Renal pelvis (tissue), 12 donors: ENCODE results near the gene KCTD15. TPM values are rescaled to one million over a fixed set of nuclear protein-coding genes. Genes with fewer than 3 reads are reported as not detected.

Experiments used
- DNase-seq: peaks from one replicate; pipeline ENCODE4 v3.0.0-alpha.2; 2013
- long read RNA-seq, 16 experiments: transcript quantifications; one replicate each; lab custom pipeline, GENCODE V29; 2026
- polyA plus RNA-seq, 3 donors: library from polyadenylated mRNA; unstranded; fragments of 120-200 nt; gene quantifications; one replicate each; pipeline ENCODE4 v1.2.1, GENCODE V29; 2013; ENCODE audit not compliant: insufficient read length in 3 of 3

KCTD15 gene, protein sequence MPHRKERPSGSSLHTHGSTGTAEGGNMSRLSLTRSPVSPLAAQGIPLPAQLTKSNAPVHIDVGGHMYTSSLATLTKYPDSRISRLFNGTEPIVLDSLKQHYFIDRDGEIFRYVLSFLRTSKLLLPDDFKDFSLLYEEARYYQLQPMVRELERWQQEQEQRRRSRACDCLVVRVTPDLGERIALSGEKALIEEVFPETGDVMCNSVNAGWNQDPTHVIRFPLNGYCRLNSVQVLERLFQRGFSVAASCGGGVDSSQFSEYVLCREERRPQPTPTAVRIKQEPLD
- polyA plus RNA-seq, result 10 to 100 TPM; 48.5 to 68.6 (median 56.4) TPM
- long read RNA-seq, donor 1, transcript KCTD15-207 (7 exons, 1,625 nt), result major isoform, 5 of 5 reads
- long read RNA-seq, donor 1, partial matches to known transcripts, result 0 of 5 reads
- long read RNA-seq, donor 1, other reads (novel, unspliced or antisense), result 0 of 5 reads
- long read RNA-seq, donor 2, transcript KCTD15-207 (7 exons, 1,625 nt), result major isoform, 5 of 24 reads
- long read RNA-seq, donor 2, partial matches to known transcripts, result 13 of 24 reads
- long read RNA-seq, donor 2, other reads (novel, unspliced or antisense), result 5 of 24 reads
- long read RNA-seq, donor 3, partial matches to known transcripts, result 0 of 9 reads
- long read RNA-seq, donor 3, other reads (novel, unspliced or antisense), result 5 of 9 reads
- long read RNA-seq, donor 4, partial matches to known transcripts, result 0 of 6 reads
- long read RNA-seq, donor 4, other reads (novel, unspliced or antisense), result 5 of 6 reads
- long read RNA-seq, donor 5, partial matches to known transcripts, result 0 of 3 reads
- long read RNA-seq, donor 5, other reads (novel, unspliced or antisense), result 0 of 3 reads
- long read RNA-seq, donor 6, partial matches to known transcripts, result 0 of 9 reads
- long read RNA-seq, donor 6, other reads (novel, unspliced or antisense), result 6 of 9 reads
- long read RNA-seq, donor 7, partial matches to known transcripts, result 0 of 4 reads
- long read RNA-seq, donor 7, other reads (novel, unspliced or antisense), result 0 of 4 reads
- long read RNA-seq, donor 8, partial matches to known transcripts, result 0 of 1 reads
- long read RNA-seq, donor 8, other reads (novel, unspliced or antisense), result 0 of 1 reads
- long read RNA-seq, donor 9, partial matches to known transcripts, result 0 of 5 reads
- long read RNA-seq, donor 9, other reads (novel, unspliced or antisense), result 0 of 5 reads
- long read RNA-seq, donor 10, partial matches to known transcripts, result 0 of 3 reads
- long read RNA-seq, donor 10, other reads (novel, unspliced or antisense), result 0 of 3 reads
- long read RNA-seq, donor 11, partial matches to known transcripts, result 0 of 2 reads
- long read RNA-seq, donor 11, other reads (novel, unspliced or antisense), result 0 of 2 reads
- long read RNA-seq, donor 12, partial matches to known transcripts, result 6 of 9 reads
- long read RNA-seq, donor 12, other reads (novel, unspliced or antisense), result 0 of 9 reads
- long read RNA-seq, donor 13, partial matches to known transcripts, result 24 of 26 reads
- long read RNA-seq, donor 13, other reads (novel, unspliced or antisense), result 0 of 26 reads
- long read RNA-seq, donor 14, result 0 reads
- long read RNA-seq, donor 15, partial matches to known transcripts, result 46 of 50 reads
- long read RNA-seq, donor 15, other reads (novel, unspliced or antisense), result 0 of 50 reads
- long read RNA-seq, donor 16, partial matches to known transcripts, result 0 of 2 reads
- long read RNA-seq, donor 16, other reads (novel, unspliced or antisense), result 0 of 2 reads

DNA sequence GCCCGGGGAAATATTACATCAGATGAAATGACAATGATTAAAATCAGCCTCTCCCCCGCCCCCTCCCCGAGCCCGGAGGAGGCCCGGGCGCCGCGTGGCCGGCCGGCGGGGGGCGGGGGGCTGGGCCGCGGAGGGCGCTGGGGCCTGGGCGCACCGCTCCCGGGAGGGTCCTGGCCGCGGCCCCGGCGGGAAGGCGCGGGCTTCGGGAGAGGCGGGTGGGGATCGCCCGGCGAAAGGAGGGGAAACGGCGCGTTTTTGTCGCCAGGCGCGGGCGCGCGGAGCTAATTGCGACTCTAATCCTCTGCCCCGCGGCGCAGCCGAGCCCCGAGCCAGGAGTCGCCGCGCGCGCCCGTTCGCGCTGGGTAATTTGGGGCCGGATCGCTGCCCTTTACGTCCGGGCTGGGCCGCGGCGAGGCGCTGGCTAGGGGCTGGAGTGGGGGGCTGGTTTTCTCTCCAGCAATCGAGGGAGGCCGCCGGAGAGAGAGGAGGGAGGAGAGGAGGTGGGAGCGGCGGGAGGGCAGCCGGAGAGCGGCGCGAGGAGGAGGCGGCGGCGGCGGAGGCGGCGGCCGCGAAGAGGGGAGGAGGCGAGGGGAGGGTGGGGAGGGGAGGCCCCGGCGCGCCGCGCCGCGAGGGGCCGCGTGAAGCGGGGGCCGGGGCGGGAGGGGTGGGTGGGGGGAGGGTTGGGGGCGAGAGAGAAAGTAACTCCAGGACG, at the start of gene KCTD15:
Gene KCTD15 (plus strand): TSS at position 707 of the 712 bp plus-strand sequence. CDS start 3,585 bp downstream, outside the sequence.
- DNase-seq, result peak; percentile 70

DNA sequence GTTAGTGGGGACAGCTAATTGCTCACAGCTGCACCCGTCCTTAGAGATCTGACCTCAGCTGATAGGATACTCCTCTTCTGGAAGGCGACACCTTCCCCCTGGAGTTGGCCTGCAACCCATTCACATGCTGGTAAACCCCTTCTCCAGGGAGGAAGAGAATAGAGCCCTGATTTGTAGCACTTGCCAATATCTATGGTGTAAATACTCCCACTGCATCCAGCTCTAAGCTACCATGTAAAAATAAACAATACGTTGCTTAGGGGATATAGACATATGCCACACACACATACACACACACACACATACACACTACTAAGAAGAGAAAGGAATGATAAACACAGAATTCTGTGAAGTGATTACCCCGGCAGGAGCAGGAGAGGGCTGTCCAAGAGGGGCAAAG, 49.4 kb upstream of the KCTD15 start:
- DNase-seq, result no peak

DNA sequence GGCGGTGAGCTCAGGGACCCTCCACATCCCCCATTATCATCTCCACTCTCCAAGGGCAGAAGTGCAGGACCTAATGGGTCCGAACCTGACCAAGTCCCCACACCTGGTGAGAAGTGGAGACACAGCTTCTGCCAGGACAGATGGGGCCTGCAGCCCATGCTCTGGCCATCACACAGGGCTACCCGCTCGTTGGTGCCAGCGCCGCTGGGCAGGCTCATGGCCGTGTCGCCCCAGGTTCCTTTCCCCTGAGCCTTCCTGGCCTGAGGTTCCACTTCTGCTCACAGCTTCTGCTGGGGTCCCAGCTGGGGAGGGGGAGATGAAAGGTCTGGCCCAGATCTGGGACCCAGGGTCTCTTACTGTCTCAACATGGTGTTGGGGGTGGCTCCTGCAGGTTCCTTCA, 48.4 kb upstream of the KCTD15 start:
- DNase-seq, result no peak

DNA sequence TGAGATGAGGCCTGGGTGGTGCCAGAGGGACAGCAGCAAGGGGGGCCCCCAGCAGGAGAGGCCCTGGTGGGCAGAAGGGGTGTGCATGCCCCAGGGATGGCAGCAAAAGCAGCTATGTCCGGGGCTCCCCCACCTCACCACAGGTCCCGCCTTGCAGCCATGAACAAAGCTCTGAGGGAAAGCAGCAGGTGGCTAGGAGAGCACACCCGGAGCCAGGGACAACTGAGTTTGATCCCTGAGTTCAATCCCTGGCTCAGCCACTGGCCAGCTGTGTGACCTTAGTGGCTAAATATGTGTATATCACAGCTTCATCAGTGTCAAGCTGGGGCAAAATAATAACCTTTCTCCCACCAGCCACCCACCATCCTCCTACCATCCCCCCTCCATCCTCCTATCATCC, 47.7 kb upstream of the KCTD15 start:
- DNase-seq, result no peak

DNA sequence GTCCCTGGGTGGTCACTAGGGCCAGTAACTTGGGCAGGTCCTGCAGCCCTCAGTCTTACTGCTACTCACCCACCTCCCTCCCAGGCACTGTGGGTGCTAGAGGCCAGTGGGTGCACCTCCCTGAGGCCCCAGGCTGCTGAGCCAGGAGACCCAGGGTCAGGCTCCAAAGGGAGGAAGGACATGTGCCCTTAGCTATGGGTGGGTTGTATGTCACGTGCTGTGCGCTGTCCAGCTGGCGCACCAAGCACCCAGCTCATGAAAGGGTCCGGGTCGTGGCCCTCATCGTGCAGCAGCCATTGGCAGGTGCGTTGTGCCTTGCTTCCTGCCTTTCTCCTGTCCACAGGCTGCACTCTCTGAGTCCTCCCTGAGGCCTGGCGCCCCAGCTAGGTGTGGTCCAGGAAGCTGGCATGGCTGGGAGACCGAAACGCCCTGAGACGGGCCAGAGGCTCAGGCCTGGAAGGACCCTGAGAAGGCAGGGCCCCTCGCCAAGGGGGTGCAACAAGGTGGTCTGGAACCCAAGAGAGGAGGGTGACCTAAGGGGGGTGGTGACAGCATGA, 47.0 kb upstream of the KCTD15 start:
- DNase-seq, result no peak

DNA sequence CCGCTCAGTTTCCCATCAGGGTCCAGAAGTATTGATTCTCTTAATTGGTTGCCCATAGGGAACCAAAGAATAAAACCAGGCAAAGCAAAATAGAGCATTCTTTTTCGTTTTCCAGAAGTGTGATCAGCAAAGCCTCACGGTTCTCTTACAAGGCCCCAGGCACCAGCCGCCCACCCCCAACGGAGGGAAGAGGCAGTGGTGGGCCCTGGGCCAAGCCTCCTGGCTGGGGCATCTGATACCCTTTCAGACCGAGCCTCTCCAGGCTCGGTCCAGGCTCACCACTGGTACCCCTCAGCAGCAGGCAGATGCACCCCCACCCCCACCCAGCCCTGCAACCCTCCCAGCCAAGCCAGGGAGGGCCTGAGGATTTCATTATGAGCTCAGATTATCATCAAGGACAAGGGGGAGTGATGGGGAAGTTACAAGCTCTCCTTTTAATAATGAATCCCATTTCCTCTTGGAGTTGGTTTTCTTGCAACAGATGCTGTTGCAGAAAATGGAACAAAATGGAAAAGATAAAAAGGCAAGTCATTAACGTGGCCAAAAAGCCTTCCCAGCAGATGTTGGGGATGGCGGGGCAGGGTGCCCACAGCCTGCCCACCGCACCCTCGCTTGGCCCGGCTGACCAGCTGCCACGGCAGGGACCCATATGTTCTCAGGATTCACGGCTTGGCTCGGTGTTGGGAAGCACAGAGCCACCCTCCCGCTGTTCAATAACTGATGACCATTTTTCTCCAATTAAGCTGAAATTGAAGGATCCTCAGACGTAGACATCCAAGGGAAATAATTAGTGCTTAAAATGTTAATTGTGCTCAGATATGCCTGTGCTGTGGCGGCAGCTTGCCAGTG, 45.9 kb upstream of the KCTD15 start:
- no peak for DNase-seq

DNA sequence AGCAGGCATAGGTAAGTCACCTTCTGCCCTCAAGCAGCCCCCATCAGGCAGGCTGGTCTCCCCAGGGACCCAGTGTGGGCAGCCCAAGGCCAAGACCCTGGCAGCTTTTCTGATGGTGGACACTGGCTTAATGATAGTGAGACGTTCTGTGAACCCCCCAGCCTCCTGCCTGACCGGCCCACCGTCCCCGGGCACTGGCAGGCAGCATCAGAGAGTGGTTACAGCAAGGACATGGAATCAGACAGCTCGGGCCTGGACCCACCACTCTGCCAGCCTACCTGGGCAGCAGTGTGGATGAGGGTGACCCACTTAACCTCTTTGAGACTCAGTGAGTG, 45.3 kb upstream of the KCTD15 start:
- DNase-seq, result no peak

DNA sequence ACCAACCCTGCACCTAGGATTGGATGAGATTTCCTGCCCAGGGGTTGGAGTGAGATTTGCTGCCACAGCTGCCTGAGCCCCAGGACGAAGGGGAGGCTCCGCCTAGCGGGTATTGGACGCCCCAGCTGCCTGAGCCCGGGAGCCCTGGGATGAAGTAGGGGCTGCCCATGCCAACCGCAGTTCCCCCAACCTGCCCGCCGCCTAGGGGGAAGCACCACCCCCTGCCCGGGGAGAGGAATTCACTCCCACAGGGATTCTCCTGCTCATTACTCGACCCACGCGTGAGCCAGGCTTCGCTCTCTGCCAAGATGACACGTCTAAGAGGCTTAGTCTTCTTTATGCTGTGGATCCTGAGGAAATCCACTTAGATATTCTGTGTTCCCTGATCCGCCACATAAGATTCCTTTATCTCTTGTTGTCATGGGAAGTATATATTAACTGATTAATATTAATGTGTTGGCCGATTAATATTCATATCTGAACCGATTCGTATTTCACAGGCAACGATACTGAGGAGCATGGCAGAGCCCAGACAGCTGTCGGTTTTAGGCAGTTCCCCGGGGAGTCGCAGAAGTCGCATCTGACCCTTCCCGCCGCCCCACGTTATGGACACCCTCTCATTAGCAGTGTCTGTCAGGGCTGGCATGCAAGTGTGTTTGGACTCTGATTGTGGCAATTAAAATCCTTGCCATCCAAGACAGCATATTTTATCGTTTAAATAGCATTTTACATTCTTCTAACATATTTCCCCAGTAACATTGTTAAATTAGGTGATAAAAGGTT, 44.5 kb upstream of the KCTD15 start:
- no peak for DNase-seq

DNA sequence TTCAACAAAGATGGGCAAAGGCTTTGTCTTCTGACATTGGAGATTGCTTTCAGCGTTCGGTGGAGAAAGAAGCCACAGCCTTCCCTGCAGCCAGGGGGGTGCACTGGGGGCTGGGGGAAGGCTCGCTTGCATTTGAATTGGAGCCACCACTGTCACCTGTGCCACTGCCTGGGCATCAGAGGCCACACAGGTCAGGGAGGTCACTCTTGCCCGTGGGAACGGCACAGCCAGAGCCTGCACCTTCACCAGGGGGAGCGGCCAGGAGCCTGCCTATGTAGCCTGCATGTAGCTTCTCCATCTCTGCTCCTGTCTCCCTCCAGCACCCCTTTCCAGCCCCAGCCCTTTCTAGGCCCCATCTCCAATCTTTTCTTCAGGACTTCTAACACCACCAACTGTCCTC, 43.7 kb upstream of the KCTD15 start:
- no peak for DNase-seq

DNA sequence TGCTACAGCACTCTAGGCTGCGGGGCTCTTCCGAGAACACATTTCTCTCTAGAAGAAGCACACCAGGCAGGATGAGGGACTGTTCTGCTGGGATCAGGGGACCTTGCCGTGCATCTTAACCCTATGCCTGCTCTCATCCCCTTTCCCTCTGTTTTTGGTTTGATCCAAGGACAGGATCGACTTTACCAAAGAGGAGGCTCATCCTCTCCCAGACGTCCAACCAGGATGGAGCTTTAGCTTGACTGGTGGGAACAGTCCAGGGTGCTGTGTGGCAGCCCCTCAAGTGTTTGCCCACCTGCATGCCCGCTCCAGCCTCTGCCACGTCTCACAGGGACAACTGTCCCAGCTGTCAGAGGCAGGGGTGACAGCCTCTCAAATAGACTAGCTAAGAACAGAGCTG, 42.3 kb upstream of the KCTD15 start:
- DNase-seq, result no peak

DNA sequence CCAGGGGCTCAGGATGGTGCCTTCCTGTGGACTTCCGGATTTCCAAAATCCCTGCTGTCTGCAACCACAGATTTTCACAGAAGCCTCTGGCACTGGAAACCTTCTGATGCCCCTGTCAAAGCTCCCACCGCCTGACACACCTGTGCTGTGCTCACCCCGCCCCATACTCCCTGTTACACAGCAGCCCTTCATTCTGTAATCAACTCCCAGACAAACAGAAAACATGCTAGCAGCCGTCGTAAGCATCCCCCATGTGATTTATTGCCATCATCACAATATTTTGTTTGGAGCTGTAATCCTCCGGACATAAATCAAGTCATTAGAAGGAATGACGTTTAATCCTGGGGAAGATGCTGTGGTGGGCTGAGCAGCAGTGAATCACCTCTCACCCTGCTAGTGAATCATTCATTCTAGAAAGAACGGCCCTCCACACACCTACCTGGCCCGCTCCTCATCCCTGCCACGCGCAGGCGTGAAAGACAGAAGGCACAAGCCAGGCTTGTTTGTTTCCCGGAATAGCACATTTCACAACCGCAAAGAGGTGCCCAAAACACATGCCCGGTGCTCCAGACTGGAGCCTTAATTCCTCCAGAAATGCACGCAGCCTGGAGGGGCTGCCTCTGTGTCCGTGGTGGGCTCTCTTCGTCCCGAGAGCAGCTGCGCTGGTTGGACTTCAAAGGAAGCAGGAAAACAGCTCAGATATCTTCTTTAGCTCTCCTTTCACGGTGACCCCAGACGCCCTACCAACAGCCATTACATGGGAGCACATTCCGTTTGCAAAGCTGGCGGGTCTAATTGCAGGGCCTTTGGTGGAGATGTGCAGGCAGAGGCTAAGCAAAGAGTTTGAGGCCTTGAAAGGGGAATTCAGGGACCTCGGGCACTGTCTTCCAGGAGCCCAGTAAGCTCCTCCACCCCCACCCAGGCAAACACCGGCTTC, 41.3 kb upstream of the KCTD15 start:
- DNase-seq, result peak; percentile 45

DNA sequence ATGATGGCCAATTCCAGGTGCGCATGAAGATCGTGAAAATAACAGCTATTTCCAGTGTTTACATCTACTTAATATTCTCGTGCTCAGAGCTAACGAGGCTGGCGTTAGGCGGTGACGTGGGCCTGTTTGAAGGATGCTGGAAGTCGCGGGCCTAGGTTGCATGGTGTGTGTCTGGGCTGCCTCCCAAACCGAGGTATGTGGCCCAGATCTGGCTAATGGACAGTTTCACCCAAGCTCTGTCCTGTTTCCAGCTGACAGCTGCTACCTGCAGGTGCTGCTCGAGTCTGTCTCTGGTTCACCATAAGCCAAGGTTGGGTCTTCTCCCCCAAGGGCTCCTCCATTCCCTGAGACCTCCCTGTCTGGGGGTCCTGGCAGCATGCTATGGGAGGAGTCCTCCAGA, 40.5 kb upstream of the KCTD15 start:
- no peak for DNase-seq

DNA sequence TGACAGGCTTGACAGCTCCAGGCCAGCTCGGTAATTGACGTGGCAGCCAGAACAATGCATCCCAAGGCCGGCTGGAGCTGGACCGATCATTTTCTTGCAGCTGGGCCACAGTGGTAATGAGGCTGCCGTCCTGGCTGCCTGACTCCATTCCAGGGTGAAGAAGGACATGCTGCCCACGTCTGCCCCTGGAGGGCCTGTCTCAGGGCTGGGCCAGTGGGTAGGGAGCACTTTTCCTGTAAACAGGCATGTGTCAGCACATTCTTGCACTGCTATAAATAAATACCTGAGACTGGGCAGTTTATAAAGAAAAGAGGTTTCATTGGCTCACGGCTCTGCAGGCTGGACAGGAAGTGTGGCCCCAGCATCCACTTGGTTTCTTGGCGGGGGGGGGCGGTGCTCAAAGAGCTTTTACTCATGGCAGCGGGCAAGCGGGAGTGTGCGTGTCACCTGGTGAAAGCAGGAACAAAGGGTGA, 38.1 kb upstream of the KCTD15 start:
- DNase-seq, result no peak

DNA sequence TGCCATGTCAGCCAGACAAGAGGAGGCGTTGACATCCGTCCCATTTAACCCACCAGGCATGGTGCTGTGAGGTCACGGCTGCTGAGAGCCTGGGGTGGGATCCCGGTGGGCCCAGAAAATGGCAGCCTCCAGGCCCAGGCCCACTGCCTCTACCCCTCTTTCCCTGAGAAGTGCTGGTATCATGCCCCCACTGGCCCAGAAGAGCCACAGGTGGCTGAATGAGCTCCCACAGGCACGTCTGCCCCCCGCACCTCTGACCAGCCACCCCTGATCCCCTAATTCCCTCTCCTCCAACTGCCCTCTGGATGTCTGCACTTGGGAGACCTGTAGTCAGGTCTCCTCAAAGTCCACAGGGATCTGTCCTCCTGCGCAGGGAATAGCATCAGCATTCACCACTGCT, 37.3 kb upstream of the KCTD15 start:
- no peak for DNase-seq

DNA sequence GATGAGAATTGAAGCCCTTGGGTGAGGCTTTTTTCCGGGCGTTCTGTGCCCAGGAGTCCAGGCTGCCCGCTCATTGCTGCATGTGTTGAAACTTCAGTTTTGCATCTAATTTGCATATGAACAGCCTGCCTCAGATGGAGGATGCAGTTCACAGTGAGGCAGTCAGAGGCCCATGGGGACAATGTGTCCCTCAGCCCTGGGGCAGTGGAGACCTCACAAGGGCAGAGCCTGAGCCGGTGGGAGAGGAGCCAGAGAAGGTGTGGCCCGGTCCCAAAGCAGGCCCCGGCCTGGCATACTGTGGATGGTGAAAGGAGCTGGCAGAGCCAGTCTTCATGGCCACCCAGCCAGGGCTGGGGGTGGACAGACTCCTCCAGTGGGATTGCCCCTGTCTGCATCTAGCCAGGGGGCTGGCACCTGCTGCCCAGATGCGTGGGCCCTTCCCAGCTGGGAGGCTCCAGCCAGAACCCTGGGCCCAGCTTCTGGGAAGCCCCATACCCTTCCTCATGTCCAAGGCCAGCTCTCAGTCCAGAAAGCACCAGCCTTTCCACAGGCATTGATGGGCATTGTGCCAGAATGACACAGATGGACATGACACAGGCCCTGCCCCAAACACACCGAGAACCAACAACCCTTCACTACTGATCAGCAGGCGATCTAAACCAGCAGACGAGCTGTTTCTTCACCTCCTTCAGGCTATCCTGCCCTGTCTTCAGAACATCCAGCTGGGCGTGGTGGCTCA, 32.9 kb upstream of the KCTD15 start:
- no peak for DNase-seq

DNA sequence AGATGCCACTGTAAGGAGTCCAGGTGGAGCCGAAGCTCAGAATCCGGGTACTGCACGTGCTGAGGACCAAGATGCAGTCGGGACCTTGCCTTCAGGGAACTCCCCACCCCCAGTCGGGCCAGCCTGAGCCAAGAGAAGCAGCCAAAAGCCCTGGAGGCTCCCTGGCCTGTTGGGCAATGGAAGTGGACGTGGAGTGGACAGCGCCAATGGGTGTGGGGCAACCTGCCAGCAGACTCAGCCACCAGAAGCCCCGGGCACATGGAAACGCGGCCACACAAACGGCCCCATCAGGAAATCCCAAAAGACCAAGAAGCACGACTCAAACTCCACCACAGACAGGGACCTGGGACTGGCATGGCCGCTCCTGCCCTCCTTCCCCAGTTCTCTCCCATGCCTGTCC, 30.0 kb upstream of the KCTD15 start:
- no peak for DNase-seq
